Keratinocyte (primary cell): Measurements from ENCODE around the gene NLRC5. TPM values are rescaled to one million over a fixed set of nuclear protein-coding genes. Genes with fewer than 3 reads are reported as not detected.

Experiments
- DNase-seq: peaks from one replicate; pipeline ENCODE4 v3.0.0-alpha.2; 2011; ENCODE audit warnings: low read depth, missing footprints, low spot score
- FAIRE-seq: peaks from 2 replicates; lab custom pipeline; 2011; peaks lifted over from hg19 to GRCh38; lab: Jason Lieb, UNC
- H2AFZ ChIP-seq: 2 replicates; pipeline ENCODE4 v1.6.0; 2012; ENCODE audit warnings: low read length, control low read depth, inconsistent platforms; ENCODE audit not compliant: control insufficient read depth
- H3K27ac ChIP-seq: 2 replicates; pipeline ENCODE4 v1.5.1; 2011; ENCODE audit warnings: low read length; ENCODE audit not compliant: control insufficient read depth, insufficient read depth
- H3K27me3 ChIP-seq: 3 replicates; pipeline ENCODE4 v1.6.0; 2011; ENCODE audit warnings: low read length; ENCODE audit not compliant: control insufficient read depth, insufficient read depth; ENCODE audit errors: extremely low read depth
- H3K36me3 ChIP-seq, 2 experiments: 2 replicates in 1 of 2; 3 replicates in 1 of 2; pipeline ENCODE4 v1.5.1; 2011; ENCODE audit warnings: low read length in 2 of 2, mild to moderate bottlenecking in 1 of 2; ENCODE audit not compliant: control insufficient read depth in 2 of 2, insufficient read depth in 2 of 2; ENCODE audit errors: extremely low read depth in 1 of 2
- H3K4me1 ChIP-seq: 3 replicates; pipeline ENCODE4 v1.5.1; 2011; ENCODE audit warnings: low read length; ENCODE audit not compliant: control insufficient read depth, insufficient read depth; ENCODE audit errors: extremely low read depth
- H3K4me2 ChIP-seq: 3 replicates; pipeline ENCODE4 v1.6.0; 2011; ENCODE audit warnings: low read depth, low read length; ENCODE audit not compliant: control insufficient read depth, insufficient read depth; ENCODE audit errors: extremely low read depth
- H3K4me3 ChIP-seq, 3 experiments: fragments of 200-600 bp in 1 of 3; sonication (generic) in 1 of 3; 2 replicates in 2 of 3; 3 replicates in 1 of 3; pipeline ENCODE4 v1.5.1; 2011 to 2016; ENCODE audit warnings: low read length in 3 of 3, mild to moderate bottlenecking in 3 of 3, control low read depth in 2 of 3, inconsistent platforms in 1 of 3, low read depth in 1 of 3, mixed read lengths in 1 of 3, mixed run types in 1 of 3, moderate library complexity in 1 of 3; ENCODE audit not compliant: control insufficient read depth in 2 of 3, insufficient read depth in 2 of 3; ENCODE audit errors: extremely low read depth in 1 of 3
- H3K79me2 ChIP-seq: 2 replicates; pipeline ENCODE4 v1.6.0; 2012; ENCODE audit warnings: low read length; ENCODE audit not compliant: control insufficient read depth, insufficient read depth
- H3K9ac ChIP-seq: 3 replicates; pipeline ENCODE4 v1.6.0; 2011; ENCODE audit warnings: low read length; ENCODE audit not compliant: control insufficient read depth, insufficient read depth; ENCODE audit errors: extremely low read depth
- H3K9me1 ChIP-seq: 3 replicates; pipeline ENCODE4 v1.6.0; 2011; ENCODE audit warnings: low read length; ENCODE audit not compliant: control insufficient read depth, insufficient read depth; ENCODE audit errors: extremely low read depth
- H3K9me3 ChIP-seq: 2 replicates; pipeline ENCODE4 v1.5.1; 2012; ENCODE audit warnings: low read depth, low read length; ENCODE audit not compliant: control insufficient read depth
- H4K20me1 ChIP-seq: 3 replicates; pipeline ENCODE4 v1.6.0; 2011; ENCODE audit warnings: low read length; ENCODE audit not compliant: control insufficient read depth, insufficient read depth; ENCODE audit errors: extremely low read depth
- CTCF ChIP-seq, 3 experiments: IDR thresholded peaks in 1 of 3; conservative IDR thresholded peaks in 1 of 3; optimal IDR thresholded peaks in 1 of 3; 2 replicates in 2 of 3; 3 replicates in 1 of 3; pipeline versions ENCODE3 to v1.5.1; 2011; ENCODE audit warnings: low read length in 3 of 3, mild to moderate bottlenecking in 3 of 3, moderate library complexity in 2 of 3, control low read depth in 1 of 3, inconsistent platforms in 1 of 3; ENCODE audit not compliant: insufficient read depth in 2 of 3; ENCODE audit errors: extremely low read depth in 1 of 3
- EZH2 ChIP-seq: IDR thresholded peaks from one replicate; pipeline ENCODE4 v1.6.1; 2012; ENCODE audit warnings: inconsistent platforms, mild to moderate bottlenecking, low read length, moderate library complexity
- dilution Hi-C: fragments of 300-500 bp; cut with MboI; formaldehyde crosslinking; loops from one replicate; pipeline ENCODE4 v1.7.0; 2020; ENCODE audit warnings: low sequenced_read_pairs; ENCODE audit not compliant: extremely low pct_ligation_motif_present
- polyA plus RNA-seq, 5 experiments: library from polyadenylated mRNA; depleted of rRNA in 3 of 5; stranded (reverse) in 3 of 5; stranded (forward) in 1 of 5; unstranded in 1 of 5; fragments of >200 nt; gene quantifications; 1 replicate in 1 of 5; 2 replicates in 3 of 5; 3 replicates in 1 of 5; pipeline versions ENCODE4 v1.2.1 to v1.2.3, GENCODE V29; 2011 to 2012; ENCODE audit warnings: missing spikeins in 2 of 5, low read depth in 1 of 5, low replicate concordance in 1 of 5

The NLRC5 gene
- polyA plus RNA-seq, 1 donor (not counting 4 experiments of a cell fraction or from before 2014, with no cell fraction given) = 7.8 TPM

DNA sequence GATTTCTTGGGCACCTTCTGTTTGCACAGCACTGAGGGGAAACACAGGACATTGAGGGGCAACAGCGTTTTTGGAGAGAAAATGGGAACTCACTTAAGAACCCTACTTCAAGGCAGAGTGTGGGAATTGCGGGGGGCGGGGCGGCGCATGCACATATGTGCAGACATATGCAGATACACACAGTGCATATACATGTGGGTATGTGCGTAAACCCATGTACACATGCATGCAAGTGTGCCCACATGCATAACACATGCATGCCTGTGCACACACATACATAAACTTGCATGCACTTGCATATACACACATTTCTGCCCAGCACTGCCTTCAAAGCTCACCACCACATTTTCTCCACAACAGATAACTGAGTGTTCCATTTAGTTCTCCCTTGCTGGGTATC is 32.4 kb downstream of the NLRC5 start:
- no peaks in the 10 kb centered on the region for H3K79me2 ChIP-seq
- H4K20me1 ChIP-seq = no peaks in the 10 kb centered on the region
- DNase-seq (no peak), FAIRE-seq (no peak)
- no peak overlapping the region for H3K9ac ChIP-seq
- no peak overlapping the region for H3K4me3 ChIP-seq
- dilution Hi-C loops = no loop called here
- no peak for TF ChIP-seq CTCF (optimal IDR thresholded peaks at IDR 0.05 in 1 of 3, IDR thresholded peaks at IDR 0.05 in 1 of 3, conservative IDR thresholded peaks at IDR 0.05 in 1 of 3; ENCODE audit: extremely low read depth in 1 of 3, insufficient read depth in 2 of 3, low read length in 3 of 3)
- no peak overlapping the region for H2AFZ ChIP-seq
- no peak overlapping the region for H3K4me2 ChIP-seq
- H3K36me3 ChIP-seq = peaks cover 3 to 4% of the 10 kb centered on the region in 2 experiments
- H3K27ac ChIP-seq = no peak overlapping the region
- H3K9me3 ChIP-seq = no peaks in the 10 kb centered on the region
- no peaks in the 10 kb centered on the region for H3K9me1 ChIP-seq
- no peaks in the 10 kb centered on the region for H3K4me1 ChIP-seq
- no peaks in the 10 kb centered on the region for H3K27me3 ChIP-seq

DNA sequence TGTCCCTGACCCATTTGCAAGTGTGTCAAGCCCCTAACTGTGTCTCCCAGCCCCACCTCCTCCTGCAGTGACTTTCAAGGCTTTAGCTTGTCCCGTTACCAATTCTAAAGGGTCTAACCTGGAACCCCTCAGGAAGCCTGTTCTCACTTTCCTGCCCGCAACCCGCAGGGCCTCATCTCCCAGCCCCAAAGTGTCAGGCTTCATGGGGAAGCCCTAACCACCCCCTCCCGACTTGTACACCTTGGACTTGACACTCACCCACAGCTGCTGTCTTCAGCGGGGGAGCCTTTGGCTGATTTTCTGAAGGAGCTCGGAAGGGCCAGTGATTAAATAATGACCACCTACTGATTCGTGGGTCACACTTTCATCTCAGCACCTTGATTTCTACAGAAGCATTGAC is 33.1 kb downstream of the NLRC5 start:
- Histone ChIP-seq H3K79me2 (no peaks in the 10 kb centered on the region), H3K9ac (no peak overlapping the region), H3K4me1 (no peaks in the 10 kb centered on the region), H3K27me3 (no peaks in the 10 kb centered on the region), H2AFZ (no peak overlapping the region), H3K36me3 (peaks cover 0 to 2% of the 10 kb centered on the region in 2 experiments), H3K9me3 (no peaks in the 10 kb centered on the region), H4K20me1 (no peaks in the 10 kb centered on the region), H3K27ac (no peak overlapping the region), H3K9me1 (no peaks in the 10 kb centered on the region), H3K4me2 (no peak overlapping the region), H3K4me3 (no peak overlapping the region)
- TF ChIP-seq EZH2 = no peak
- no peak for TF ChIP-seq CTCF (optimal IDR thresholded peaks at IDR 0.05 in 1 of 3, IDR thresholded peaks at IDR 0.05 in 1 of 3, conservative IDR thresholded peaks at IDR 0.05 in 1 of 3; ENCODE audit: extremely low read depth in 1 of 3, insufficient read depth in 2 of 3, low read length in 3 of 3)
- FAIRE-seq (no peak), DNase-seq (no peak)
- dilution Hi-C loops = no loop called here
